Left kidney (tissue), 2 donors: ENCODE measurements around the gene LAMC3. TPM values are rescaled to one million over a fixed set of nuclear protein-coding genes. Genes with fewer than 3 reads are reported as not detected.

Source experiments
- DNase-seq: peaks from one replicate; pipeline ENCODE4 v3.0.0-alpha.2; 2013
- polyA plus RNA-seq: library from polyadenylated mRNA; unstranded; fragments of 120-200 nt; gene quantifications from one replicate; pipeline ENCODE4 v1.2.1, GENCODE V29; 2013; ENCODE audit not compliant: insufficient read length

LAMC3 gene
- polyA plus RNA-seq, 1 donor = 22.8 TPM

GRCh38 chr9:131010482-131011273 lies 1.7 kb downstream of the LAMC3 start:
- DNase-seq = no peak

GRCh38 chr9:131011274-131012022 lies 2.5 kb downstream of the LAMC3 start:
- DNase-seq = no peak

- DNase-seq = no peak
Observed at GRCh38 chr9:131012023-131012334, 3.0 kb downstream of the LAMC3 start.

- DNase-seq = no peak
Observed at GRCh38 chr9:131012396-131012917, 3.5 kb downstream of the LAMC3 start.

- no peak for DNase-seq
Observed at GRCh38 chr9:131013015-131013755, 4.2 kb downstream of the LAMC3 start.

GRCh38 chr9:131013771-131014676 lies 5.0 kb downstream of the LAMC3 start:
- DNase-seq = no peak

GRCh38 chr9:131015112-131015511 lies 6.1 kb downstream of the LAMC3 start:
- DNase-seq = no peak

- DNase-seq = no peak
Observed at GRCh38 chr9:131015876-131016397, 7.0 kb downstream of the LAMC3 start.

- no peak for DNase-seq
Observed at GRCh38 chr9:131017067-131017466, 8.1 kb downstream of the LAMC3 start.

- DNase-seq = no peak
Observed at GRCh38 chr9:131018621-131019020, 9.6 kb downstream of the LAMC3 start.

- peak; percentile 88 for DNase-seq
Observed at GRCh38 chr9:131019388-131020239, 10.6 kb downstream of the LAMC3 start.

- DNase-seq = no peak
Observed at GRCh38 chr9:131020388-131020787, 11.4 kb downstream of the LAMC3 start.

- no peak for DNase-seq
Observed at GRCh38 chr9:131020862-131021261, 11.9 kb downstream of the LAMC3 start.

GRCh38 chr9:131021785-131022184 lies 12.8 kb downstream of the LAMC3 start:
- no peak for DNase-seq

- no peak for DNase-seq
Observed at GRCh38 chr9:131024978-131025868, 16.2 kb downstream of the LAMC3 start.

GRCh38 chr9:131025953-131026858 lies 17.2 kb downstream of the LAMC3 start:
- no peak for DNase-seq

GRCh38 chr9:131027048-131027871 lies 18.3 kb downstream of the LAMC3 start:
- DNase-seq = no peak
